ENCODE measurements around the gene ZCWPW1. TPM values are rescaled to one million over a fixed set of nuclear protein-coding genes. Genes with fewer than 3 reads are reported as not detected.
A peak's percentile ranks its signal among the peaks of the same experiment; 100 is the strongest.
"Not testable (repeated sequence)": the region's sequence is repeated elsewhere in the genome, so short reads cannot be mapped to it uniquely, and the experiment has no call there.

The ZCWPW1 gene
- total RNA-seq, 3 donors from 2014 or later (not counting 1 experiment from before 2014, with no cell fraction given), result 5.6 to 7.8 (median 7.2) TPM

DNA sequence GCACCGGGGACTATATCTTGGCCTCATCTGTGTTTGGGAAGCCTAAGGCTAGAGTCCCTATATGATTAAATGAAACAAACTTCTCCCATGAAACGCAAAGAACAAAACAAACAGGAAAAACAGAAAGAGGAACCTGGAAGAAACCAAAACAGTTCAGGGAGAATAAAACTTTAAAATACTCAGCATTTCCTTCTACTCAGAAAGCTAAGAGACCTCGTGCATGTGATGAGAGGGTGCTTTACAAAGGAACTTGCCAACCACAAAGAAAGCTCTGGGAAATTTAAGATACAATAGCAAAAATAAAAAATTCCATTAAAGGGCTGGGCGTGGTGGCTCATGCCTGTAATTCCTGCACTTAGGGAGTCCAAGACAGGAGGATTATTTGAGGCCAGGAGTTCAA, 48.3 kb downstream of the ZCWPW1 start:
- Histone ChIP-seq H3K27ac (ENCODE audit: low read length) (no peak overlapping the region), H3K9me3 (ENCODE audit: control insufficient read depth, insufficient read depth, low read length) (no peaks in the 10 kb centered on the region), H3K36me3 (ENCODE audit: control insufficient read depth, insufficient read depth, low read length) (no peaks in the 10 kb centered on the region), H3K4me3 (ENCODE audit: low read length) (no peak overlapping the region), H3K4me1 (ENCODE audit: control insufficient read depth, insufficient read depth, low read length) (peaks cover 22% of the 10 kb centered on the region), H3K27me3 (ENCODE audit: control insufficient read depth, insufficient read depth, low read length) (no peaks in the 10 kb centered on the region)
- Mint-ChIP-seq H3K9me3 (no peaks in the 10 kb centered on the region), H3K4me1 (peaks cover 24 to 30% of the 10 kb centered on the region in 2 donors), H3K27me3 (ENCODE audit: low read depth in 2 of 2) (peaks cover 0 to 3% of the 10 kb centered on the region in 2 donors), H3K4me3 (no peak overlapping the region), H3K36me3 (no peaks in the 10 kb centered on the region), H3K27ac (no peak overlapping the region)
- 78% methylated on average over 2 of the region's 4 CpGs for WGBS (ENCODE audit: insufficient coverage)
- ATAC-seq (no peak), DNase-seq (no peak)
- TF ChIP-seq CTCF (IDR thresholded peaks at IDR 0.05), result no peak
- intact Hi-C loops (cut with micrococcal nuclease), result no loop called here

DNA sequence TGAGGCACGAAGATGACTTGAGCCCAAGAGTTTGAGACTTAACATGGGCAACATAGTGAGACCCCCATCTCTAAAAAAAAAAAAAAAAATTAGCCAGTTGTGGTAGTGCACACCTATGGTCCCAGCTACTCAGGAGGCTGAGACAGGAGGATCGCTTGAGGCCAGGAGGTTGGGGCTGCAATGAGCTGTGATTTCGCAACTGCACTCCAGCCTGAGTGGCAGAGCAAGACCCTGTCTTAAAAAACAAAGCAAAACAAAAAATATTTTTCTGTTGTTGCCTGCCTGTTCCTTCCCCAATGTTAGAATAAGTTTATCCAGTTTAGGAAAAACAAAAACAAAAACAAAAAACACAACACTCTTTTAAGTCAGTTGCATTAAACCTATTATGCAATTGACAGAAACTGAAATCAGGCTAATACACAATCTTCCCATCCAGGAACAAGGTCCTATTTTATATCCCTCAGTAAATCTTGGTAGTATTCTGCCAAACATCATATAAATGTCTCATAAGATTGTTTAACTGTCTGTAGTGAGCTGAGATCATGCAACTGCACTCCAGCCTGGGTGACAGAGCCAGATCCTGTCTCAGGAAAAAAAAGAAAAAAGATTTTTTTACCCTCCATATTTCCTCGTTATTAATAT, 50.3 kb downstream of the ZCWPW1 start:
- Mint-ChIP-seq H3K4me1 (peaks cover 34 to 39% of the 10 kb centered on the region in 2 donors), H3K36me3 (no peaks in the 10 kb centered on the region), H3K27me3 (ENCODE audit: low read depth in 2 of 2) (peaks cover 0 to 3% of the 10 kb centered on the region in 2 donors), H3K27ac (no peak overlapping the region), H3K9me3 (no peaks in the 10 kb centered on the region), H3K4me3 (no peak overlapping the region)
- no peak overlapping the region for H3K27ac ChIP-seq (ENCODE audit: low read length)
- intact Hi-C loops (cut with micrococcal nuclease), result no loop called here
- H3K4me3 ChIP-seq (ENCODE audit: low read length), result no peak overlapping the region
- H3K9me3 ChIP-seq (ENCODE audit: control insufficient read depth, insufficient read depth, low read length), result no peaks in the 10 kb centered on the region
- DNase-seq (no peak), ATAC-seq (no peak)
- no peaks in the 10 kb centered on the region for H3K36me3 ChIP-seq (ENCODE audit: control insufficient read depth, insufficient read depth, low read length)
- peaks cover 40% of the 10 kb centered on the region for H3K4me1 ChIP-seq (ENCODE audit: control insufficient read depth, insufficient read depth, low read length)
- no peak for TF ChIP-seq CTCF (IDR thresholded peaks at IDR 0.05)
- H3K27me3 ChIP-seq (ENCODE audit: control insufficient read depth, insufficient read depth, low read length), result no peaks in the 10 kb centered on the region
- WGBS (ENCODE audit: insufficient coverage), result 97% methylated on average over 3 of the region's 4 CpGs

DNA sequence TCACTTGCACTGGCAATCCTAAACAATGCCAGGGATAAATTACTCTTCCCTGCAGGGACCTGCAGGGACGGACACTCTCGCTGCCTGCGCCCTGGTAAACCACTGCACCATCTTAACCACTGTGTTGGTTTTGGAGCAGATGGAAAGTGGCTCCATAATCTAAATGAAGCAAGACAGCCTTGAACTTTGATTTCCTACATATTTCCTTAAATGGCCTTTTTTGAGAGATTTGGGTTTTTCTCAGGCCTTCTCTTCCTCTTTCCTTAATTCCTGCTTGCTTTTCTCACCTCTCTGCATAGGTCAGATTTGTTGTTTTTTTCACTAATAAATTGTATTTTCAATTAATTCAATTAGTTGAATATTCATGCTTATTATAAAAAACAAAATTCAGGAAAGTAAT, 52.4 kb downstream of the ZCWPW1 start:
- H3K36me3 ChIP-seq (ENCODE audit: control insufficient read depth, insufficient read depth, low read length), result no peaks in the 10 kb centered on the region
- no peaks in the 10 kb centered on the region for H3K9me3 ChIP-seq (ENCODE audit: control insufficient read depth, insufficient read depth, low read length)
- H3K27me3 ChIP-seq (ENCODE audit: control insufficient read depth, insufficient read depth, low read length), result no peaks in the 10 kb centered on the region
- Mint-ChIP-seq H3K27me3 (ENCODE audit: low read depth in 2 of 2) (no peaks in the 10 kb centered on the region), H3K4me3 (no peak overlapping the region), H3K4me1 (peaks cover 22 to 35% of the 10 kb centered on the region in 2 donors), H3K27ac (peak overlapping the region in 1 of 2 donors; percentile 96), H3K36me3 (no peaks in the 10 kb centered on the region), H3K9me3 (no peaks in the 10 kb centered on the region)
- H3K27ac ChIP-seq (ENCODE audit: low read length), result no peak overlapping the region
- 83% methylated on average over 3 of the region's 3 CpGs for WGBS (ENCODE audit: insufficient coverage)
- H3K4me1 ChIP-seq (ENCODE audit: control insufficient read depth, insufficient read depth, low read length), result peaks cover 52% of the 10 kb centered on the region
- TF ChIP-seq CTCF (IDR thresholded peaks at IDR 0.05), result no peak
- intact Hi-C loops (cut with micrococcal nuclease), result no loop called here
- H3K4me3 ChIP-seq (ENCODE audit: low read length), result no peak overlapping the region
- ATAC-seq, result peak in 1 of 3 donors; percentile 5
- no peak for DNase-seq

DNA sequence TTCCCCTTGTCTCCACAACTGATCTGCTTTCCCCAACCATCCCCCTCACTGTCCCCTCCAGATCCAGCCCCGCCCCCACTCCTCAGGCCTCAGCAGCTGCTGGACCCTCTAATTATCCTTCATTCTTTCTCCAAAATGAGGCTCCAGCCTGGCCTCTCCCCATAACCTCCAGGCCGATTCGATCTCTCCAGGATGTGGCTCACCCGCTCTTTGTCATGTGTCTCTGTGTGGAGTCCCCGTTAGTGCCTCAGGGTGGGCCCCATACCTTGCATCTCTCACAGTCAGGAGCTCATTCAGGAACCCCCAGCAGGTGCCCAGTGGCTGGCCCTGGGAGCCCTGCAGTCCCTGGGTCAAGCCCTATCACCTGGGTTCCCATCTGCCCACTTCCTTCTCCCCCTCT, 53.9 kb downstream of the ZCWPW1 start:
- Mint-ChIP-seq H3K9me3 (no peaks in the 10 kb centered on the region), H3K36me3 (no peaks in the 10 kb centered on the region), H3K4me3 (peak overlapping the region; percentile 68), H3K27me3 (ENCODE audit: low read depth in 2 of 2) (no peaks in the 10 kb centered on the region), H3K4me1 (peaks cover 31 to 44% of the 10 kb centered on the region in 2 donors), H3K27ac (peak overlapping the region; percentile 77 to 96)
- H3K4me3 ChIP-seq (ENCODE audit: low read length), result no peak overlapping the region
- intact Hi-C loops (cut with micrococcal nuclease), result no loop called here
- H3K9me3 ChIP-seq (ENCODE audit: control insufficient read depth, insufficient read depth, low read length), result no peaks in the 10 kb centered on the region
- no peak for TF ChIP-seq CTCF (IDR thresholded peaks at IDR 0.05)
- no peak overlapping the region for H3K27ac ChIP-seq (ENCODE audit: low read length)
- peak; percentile 59 to 65 (median 59) for ATAC-seq
- H3K27me3 ChIP-seq (ENCODE audit: control insufficient read depth, insufficient read depth, low read length), result no peaks in the 10 kb centered on the region
- H3K4me1 ChIP-seq (ENCODE audit: control insufficient read depth, insufficient read depth, low read length), result peaks cover 64% of the 10 kb centered on the region
- no peak for DNase-seq
- 52% methylated on average over 5 of the region's 5 CpGs for WGBS (ENCODE audit: insufficient coverage)
- H3K36me3 ChIP-seq (ENCODE audit: control insufficient read depth, insufficient read depth, low read length), result no peaks in the 10 kb centered on the region

DNA sequence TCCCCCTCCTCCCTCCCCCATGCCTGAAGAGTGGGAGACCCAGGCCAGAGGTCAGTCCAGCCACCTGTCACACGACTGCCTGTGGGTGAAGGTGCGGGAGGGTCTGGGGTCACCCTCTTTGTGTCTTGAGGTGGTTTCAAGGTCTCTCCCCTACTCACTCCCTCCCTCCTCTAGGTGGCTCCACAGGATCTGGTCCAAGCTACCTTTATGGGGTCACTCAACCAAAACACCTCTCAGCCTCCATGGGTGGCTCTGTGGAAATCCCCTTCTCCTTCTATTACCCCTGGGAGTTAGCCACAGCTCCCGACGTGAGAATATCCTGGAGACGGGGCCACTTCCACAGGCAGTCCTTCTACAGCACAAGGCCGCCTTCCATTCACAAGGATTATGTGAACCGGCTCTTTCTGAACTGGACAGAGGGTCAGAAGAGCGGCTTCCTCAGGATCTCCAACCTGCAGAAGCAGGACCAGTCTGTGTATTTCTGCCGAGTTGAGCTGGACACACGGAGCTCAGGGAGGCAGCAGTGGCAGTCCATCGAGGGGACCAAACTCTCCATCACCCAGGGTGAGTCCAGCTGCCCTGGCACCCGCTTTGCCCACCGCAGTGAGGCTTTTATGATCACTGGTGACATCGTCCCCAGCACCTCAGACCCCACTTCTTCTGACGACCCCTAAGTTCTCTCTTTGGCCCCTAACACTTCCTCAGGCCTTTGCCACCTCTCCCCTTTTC, 54.5 kb downstream of the ZCWPW1 start:
- H3K4me3 Mint-ChIP-seq, result peak overlapping the region; percentile 68
- peaks cover 34 to 49% of the 10 kb centered on the region in 2 donors for H3K4me1 Mint-ChIP-seq
- H3K9me3 Mint-ChIP-seq; H3K9me3 ChIP-seq (ENCODE audit: control insufficient read depth, insufficient read depth, low read length); H3K27me3 ChIP-seq (ENCODE audit: control insufficient read depth, insufficient read depth, low read length); H3K27ac ChIP-seq (ENCODE audit: low read length); H3K4me3 ChIP-seq (ENCODE audit: low read length); DNase-seq; ATAC-seq; H3K27me3 Mint-ChIP-seq (ENCODE audit: low read depth in 2 of 2); intact Hi-C loops (cut with micrococcal nuclease); H3K36me3 Mint-ChIP-seq; H3K36me3 ChIP-seq (ENCODE audit: control insufficient read depth, insufficient read depth, low read length): not testable (repeated sequence)
- H3K27ac Mint-ChIP-seq, result peak overlapping the region; percentile 77 to 96
- 79% methylated on average over 13 of the region's 15 CpGs for WGBS (ENCODE audit: insufficient coverage)
- H3K4me1 ChIP-seq (ENCODE audit: control insufficient read depth, insufficient read depth, low read length), result peaks cover 70% of the 10 kb centered on the region

Measured in natural killer cell (primary cell).